Neural progenitor cell (in vitro differentiated cells): ENCODE measurements around the gene ERC1.

ENCODE experiments used
- CTCF ChIP-seq: fragments of 200-600 bp; sonication (generic); IDR thresholded peaks from 2 replicates; pipeline ENCODE4 v1.5.1; 2017; ENCODE audit warnings: antibody characterized with exemption, mild to moderate bottlenecking
- EZH2 ChIP-seq: fragments of 200-600 bp; sonication (generic); IDR thresholded peaks from 2 replicates; pipeline ENCODE4 v1.6.1; 2017; ENCODE audit warnings: antibody characterized with exemption, mild to moderate bottlenecking, moderate library complexity

GRCh38 chr12:1280059-1280458 is 289.0 kb downstream of the ERC1 start:
- TF ChIP-seq CTCF (no peak), EZH2 (no peak)
